Astrocyte (in vitro differentiated cells and primary cell): Measurements from ENCODE around the gene TRIM72. TPM values are rescaled to one million over a fixed set of nuclear protein-coding genes. Genes with fewer than 3 reads are reported as not detected.

Source experiments
- DNase-seq: peaks from one replicate; pipeline ENCODE4 v3.0.0-alpha.2; 2010; ENCODE audit warnings: low read depth
- FAIRE-seq: peaks from 2 replicates; lab custom pipeline; 2011; peaks lifted over from hg19 to GRCh38; lab: Jason Lieb, UNC
- H2AFZ ChIP-seq: 2 replicates; pipeline ENCODE4 v1.6.0; 2012; ENCODE audit warnings: low read depth, low read length, inconsistent platforms
- H3K27ac ChIP-seq: 2 replicates; pipeline ENCODE4 v1.5.1; 2011; ENCODE audit warnings: low read depth, low read length, inconsistent platforms
- H3K27me3 ChIP-seq: 2 replicates; pipeline ENCODE4 v1.6.0; 2011; ENCODE audit warnings: low read length, inconsistent platforms; ENCODE audit not compliant: insufficient read depth
- H3K36me3 ChIP-seq: 2 replicates; pipeline ENCODE4 v1.5.1; 2011; ENCODE audit warnings: low read length, inconsistent platforms; ENCODE audit not compliant: insufficient read depth
- H3K4me1 ChIP-seq: 2 replicates; pipeline ENCODE4 v1.5.1; 2011; ENCODE audit warnings: low read length, inconsistent platforms; ENCODE audit not compliant: insufficient read depth
- H3K4me2 ChIP-seq: 2 replicates; pipeline ENCODE4 v1.6.0; 2012; ENCODE audit warnings: low read length, inconsistent platforms
- H3K4me3 ChIP-seq: 2 replicates; pipeline ENCODE4 v1.5.1; 2011; ENCODE audit warnings: low read depth, mild to moderate bottlenecking, low read length, inconsistent platforms; ENCODE audit not compliant: insufficient read depth
- H3K79me2 ChIP-seq: 2 replicates; pipeline ENCODE4 v1.6.0; 2012; ENCODE audit warnings: mild to moderate bottlenecking, low read length, inconsistent platforms; ENCODE audit not compliant: insufficient read depth
- H3K9ac ChIP-seq: 2 replicates; pipeline ENCODE4 v1.6.0; 2012; ENCODE audit warnings: mild to moderate bottlenecking, low read length, inconsistent platforms
- H3K9me3 ChIP-seq: 2 replicates; pipeline ENCODE4 v1.5.1; 2012; ENCODE audit warnings: low read depth, mild to moderate bottlenecking, low read length, inconsistent platforms; ENCODE audit not compliant: insufficient read depth
- H4K20me1 ChIP-seq: 2 replicates; pipeline ENCODE4 v1.6.0; 2012; ENCODE audit warnings: low read length, inconsistent platforms; ENCODE audit not compliant: insufficient read depth
- H3K27ac Mint-ChIP-seq: one replicate; pipeline ENCODE4 v1.8.0; 2021; ENCODE audit warnings: mild to moderate bottlenecking, mixed read lengths; ENCODE audit not compliant: unreplicated experiment
- H3K27me3 Mint-ChIP-seq: one replicate; pipeline ENCODE4 v1.8.0; 2021; ENCODE audit warnings: low read depth, mixed read lengths; ENCODE audit not compliant: unreplicated experiment
- H3K36me3 Mint-ChIP-seq: one replicate; pipeline ENCODE4 v1.8.0; 2021; ENCODE audit warnings: low read depth, mixed read lengths; ENCODE audit not compliant: unreplicated experiment
- H3K4me1 Mint-ChIP-seq: one replicate; pipeline ENCODE4 v1.8.0; 2021; ENCODE audit warnings: low read depth, mixed read lengths; ENCODE audit not compliant: unreplicated experiment
- H3K4me3 Mint-ChIP-seq: one replicate; pipeline ENCODE4 v1.8.0; 2021; ENCODE audit warnings: mild to moderate bottlenecking, moderate library complexity, mixed read lengths; ENCODE audit not compliant: unreplicated experiment
- H3K9me3 Mint-ChIP-seq: one replicate; pipeline ENCODE4 v1.8.0; 2021; ENCODE audit warnings: mild to moderate bottlenecking, mixed read lengths; ENCODE audit not compliant: unreplicated experiment
- EZH2 ChIP-seq: IDR thresholded peaks from 2 replicates; pipeline ENCODE4 v1.6.1; 2012; ENCODE audit warnings: mild to moderate bottlenecking, low read length, inconsistent platforms; ENCODE audit not compliant: insufficient read depth
- total RNA-seq: library from RNA; stranded (reverse); gene quantifications from 2 replicates; pipeline ENCODE4 v1.2.1, GENCODE V29; 2021
- TF ChIP-seq, protein P1 (sequence below): IDR thresholded peaks from 2 replicates; pipeline ENCODE4 v1.5.1; 2011; ENCODE audit warnings: low read depth, mild to moderate bottlenecking, inconsistent platforms, low read length, moderate library complexity; ENCODE audit not compliant: insufficient read depth

The TRIM72 gene
- total RNA-seq, 1 donor from 2014 or later: not detected

DNA sequence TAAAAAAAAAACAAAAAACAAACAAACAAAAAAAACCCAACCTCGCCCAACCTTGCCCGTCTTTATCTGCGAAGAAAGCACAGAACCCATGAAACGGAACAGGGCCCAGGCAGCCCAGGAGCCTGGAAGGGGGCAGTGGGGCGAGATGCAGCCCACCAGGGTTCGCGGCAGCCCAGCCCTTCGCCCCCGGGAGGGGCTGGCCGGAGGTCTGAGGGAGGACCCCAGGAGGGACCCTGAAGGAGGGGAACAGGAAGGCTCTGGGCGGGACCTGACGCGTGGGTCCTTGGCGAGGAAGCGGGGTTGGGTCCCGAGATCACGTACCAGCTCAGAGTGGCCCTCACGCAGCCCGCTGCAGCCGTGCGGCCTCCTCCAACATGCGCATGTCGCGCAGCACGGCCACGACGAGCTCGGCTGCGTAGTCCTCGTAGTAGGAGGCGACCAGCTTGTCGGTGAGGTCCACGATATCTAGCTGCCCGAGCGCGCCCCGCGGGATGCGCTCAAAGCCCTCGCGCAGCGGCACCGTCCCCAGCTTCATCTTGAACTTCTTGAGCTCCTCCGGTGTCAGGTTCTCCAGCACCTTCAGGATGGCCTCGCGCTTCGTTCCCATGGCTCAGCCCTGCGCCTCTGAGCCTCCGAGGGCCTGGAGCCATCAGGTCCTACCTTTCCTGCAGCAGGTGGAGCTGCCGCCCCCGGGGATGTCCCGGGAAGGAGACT lies 2.7 kb downstream of the TRIM72 start, which contains the start of gene PYDC1:
TSS of gene PYDC1 (minus strand) at position 714 of the 714 bp plus-strand sequence. CDS start at position 607, 107 bp downstream.
- Histone ChIP-seq H4K20me1 (no peaks in the 10 kb centered on the region), H3K9me3 (no peaks in the 10 kb centered on the region), H3K27ac (no peak within 1 kb of the TSS), H3K4me3 (no peak within 1 kb of the TSS), H3K4me1 (peaks cover 12% of the 10 kb centered on the region), H3K36me3 (no peaks in the 10 kb centered on the region), H3K9ac (no peak within 1 kb of the TSS), H3K4me2 (peak within 1 kb of the TSS; percentile 87), H2AFZ (peak within 1 kb of the TSS; percentile 56), H3K27me3 (peaks cover 39% of the 10 kb centered on the region), H3K79me2 (no peaks in the 10 kb centered on the region)
- TF ChIP-seq EZH2: peak; percentile 77
- TF ChIP-seq, protein P1, sequence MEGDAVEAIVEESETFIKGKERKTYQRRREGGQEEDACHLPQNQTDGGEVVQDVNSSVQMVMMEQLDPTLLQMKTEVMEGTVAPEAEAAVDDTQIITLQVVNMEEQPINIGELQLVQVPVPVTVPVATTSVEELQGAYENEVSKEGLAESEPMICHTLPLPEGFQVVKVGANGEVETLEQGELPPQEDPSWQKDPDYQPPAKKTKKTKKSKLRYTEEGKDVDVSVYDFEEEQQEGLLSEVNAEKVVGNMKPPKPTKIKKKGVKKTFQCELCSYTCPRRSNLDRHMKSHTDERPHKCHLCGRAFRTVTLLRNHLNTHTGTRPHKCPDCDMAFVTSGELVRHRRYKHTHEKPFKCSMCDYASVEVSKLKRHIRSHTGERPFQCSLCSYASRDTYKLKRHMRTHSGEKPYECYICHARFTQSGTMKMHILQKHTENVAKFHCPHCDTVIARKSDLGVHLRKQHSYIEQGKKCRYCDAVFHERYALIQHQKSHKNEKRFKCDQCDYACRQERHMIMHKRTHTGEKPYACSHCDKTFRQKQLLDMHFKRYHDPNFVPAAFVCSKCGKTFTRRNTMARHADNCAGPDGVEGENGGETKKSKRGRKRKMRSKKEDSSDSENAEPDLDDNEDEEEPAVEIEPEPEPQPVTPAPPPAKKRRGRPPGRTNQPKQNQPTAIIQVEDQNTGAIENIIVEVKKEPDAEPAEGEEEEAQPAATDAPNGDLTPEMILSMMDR: no peak
- H3K36me3 Mint-ChIP-seq: no peaks in the 10 kb centered on the region
- H3K4me1 Mint-ChIP-seq: no peaks in the 10 kb centered on the region
- H3K9me3 Mint-ChIP-seq: peaks cover 5% of the 10 kb centered on the region
- H3K27ac Mint-ChIP-seq: no peak within 1 kb of the TSS
- no peak for FAIRE-seq
- DNase-seq: no peak
- H3K27me3 Mint-ChIP-seq: peaks cover 80% of the 10 kb centered on the region
- H3K4me3 Mint-ChIP-seq: no peak within 1 kb of the TSS

DNA sequence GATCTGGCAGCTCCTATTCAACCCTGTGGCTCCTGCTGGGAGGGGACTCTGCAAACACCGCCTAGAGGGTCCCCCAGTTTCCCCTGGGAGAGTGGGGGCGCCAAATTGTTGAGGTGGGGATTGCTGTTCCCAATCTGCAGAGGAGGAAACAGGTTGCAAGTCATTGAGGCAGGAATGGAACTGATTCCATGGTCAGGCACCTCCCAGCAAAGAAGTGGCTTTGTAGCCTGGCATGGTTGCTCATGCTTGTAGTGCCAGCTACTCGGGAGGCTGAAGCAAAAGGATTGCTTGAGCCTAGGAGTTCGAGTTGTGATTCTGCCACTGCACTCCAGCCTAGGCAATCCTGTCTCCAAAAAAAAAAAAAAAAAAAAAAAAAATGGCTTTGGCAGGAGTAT lies 3.2 kb downstream of the TRIM72 start:
- no peak for TF ChIP-seq EZH2
- TF ChIP-seq, protein P1: no peak
- H3K4me3 Mint-ChIP-seq: no peak overlapping the region
- peaks cover 37% of the 10 kb centered on the region for H3K27me3 ChIP-seq

DNA sequence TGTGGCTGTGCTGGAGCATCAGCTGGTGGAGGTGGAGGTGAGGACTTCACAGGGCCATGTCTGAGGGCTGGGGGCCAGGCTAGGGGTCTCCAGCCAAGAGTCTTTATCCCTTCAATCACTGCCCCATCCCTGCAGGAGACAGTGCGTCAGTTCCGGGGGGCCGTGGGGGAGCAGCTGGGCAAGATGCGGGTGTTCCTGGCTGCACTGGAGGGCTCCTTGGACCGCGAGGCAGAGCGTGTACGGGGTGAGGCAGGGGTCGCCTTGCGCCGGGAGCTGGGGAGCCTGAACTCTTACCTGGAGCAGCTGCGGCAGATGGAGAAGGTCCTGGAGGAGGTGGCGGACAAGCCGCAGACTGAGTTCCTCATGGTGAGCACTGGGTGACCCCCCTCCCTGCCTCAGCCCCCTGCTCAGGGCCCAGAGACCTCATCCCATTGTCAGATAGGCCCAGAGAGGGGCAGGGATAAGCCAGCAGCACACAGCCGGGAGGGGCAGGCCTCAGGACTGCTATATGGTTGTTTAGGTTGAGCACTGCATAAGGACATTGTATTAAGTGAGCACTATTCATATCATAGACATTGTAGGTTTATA lies 5.3 kb downstream of the TRIM72 start:
- no peak overlapping the region for H3K27ac Mint-ChIP-seq
- Histone ChIP-seq H2AFZ (no peak overlapping the region), H3K9me3 (no peaks in the 10 kb centered on the region), H3K4me2 (no peak overlapping the region), H3K9ac (no peak overlapping the region), H3K4me3 (no peak overlapping the region), H3K36me3 (no peaks in the 10 kb centered on the region), H3K79me2 (no peaks in the 10 kb centered on the region), H4K20me1 (no peaks in the 10 kb centered on the region), H3K4me1 (peaks cover 12% of the 10 kb centered on the region), H3K27ac (no peak overlapping the region), H3K27me3 (peaks cover 31% of the 10 kb centered on the region)
- H3K9me3 Mint-ChIP-seq: peaks cover 6% of the 10 kb centered on the region
- peaks cover 63% of the 10 kb centered on the region for H3K27me3 Mint-ChIP-seq
- DNase-seq (no peak), FAIRE-seq (no peak)
- H3K4me3 Mint-ChIP-seq: no peak overlapping the region
- H3K36me3 Mint-ChIP-seq: no peaks in the 10 kb centered on the region
- TF ChIP-seq, protein P1: no peak
- no peak for TF ChIP-seq EZH2
- H3K4me1 Mint-ChIP-seq: no peaks in the 10 kb centered on the region

More for the DNA sequence above, 3.2 kb downstream of the TRIM72 start:
- FAIRE-seq: no peak
- Histone ChIP-seq H3K79me2 (no peaks in the 10 kb centered on the region), H3K36me3 (no peaks in the 10 kb centered on the region), H3K9me3 (no peaks in the 10 kb centered on the region), H3K4me3 (no peak overlapping the region), H3K9ac (no peak overlapping the region), H3K27ac (no peak overlapping the region), H3K4me2 (no peak overlapping the region), H4K20me1 (no peaks in the 10 kb centered on the region), H3K4me1 (peaks cover 12% of the 10 kb centered on the region), H2AFZ (peak overlapping the region; percentile 56)
- Mint-ChIP-seq H3K9me3 (peaks cover 6% of the 10 kb centered on the region), H3K36me3 (no peaks in the 10 kb centered on the region), H3K27me3 (peaks cover 78% of the 10 kb centered on the region), H3K4me1 (no peaks in the 10 kb centered on the region), H3K27ac (no peak overlapping the region)
- no peak for DNase-seq
